SU-DHL-6 (cell line): ENCODE measurements around the gene TEX13D.
"Not testable (repeated sequence)": the region's sequence is repeated elsewhere in the genome, so short reads cannot be mapped to it uniquely, and the experiment has no call there.

ENCODE experiments used
- H2AFZ ChIP-seq: fragments of 200-600 bp; sonication (generic); 2 replicates; pipeline ENCODE4 v1.6.1; 2014; ENCODE audit warnings: low read depth, mild to moderate bottlenecking, moderate library complexity, mixed read lengths, antibody characterized with exemption, low read length; ENCODE audit not compliant: severe bottlenecking
- H3F3A ChIP-seq: fragments of 200-600 bp; shearing (Covaris generic); 2 replicates; pipeline ENCODE4 v1.6.0; 2016; ENCODE audit warnings: antibody characterized with exemption, mild to moderate bottlenecking; ENCODE audit not compliant: insufficient read depth
- H3K27ac ChIP-seq: fragments of 200-600 bp; sonication (generic); 2 replicates; pipeline ENCODE4 v1.5.1; 2016; ENCODE audit warnings: low read depth, mild to moderate bottlenecking, low read length, moderate library complexity, mixed read lengths
- H3K27me3 ChIP-seq: fragments of 200-600 bp; sonication (generic), shearing (Covaris generic); 2 replicates; pipeline ENCODE4 v1.6.0; 2014; ENCODE audit warnings: mild to moderate bottlenecking, low read length
- H3K36me3 ChIP-seq: fragments of 200-600 bp; sonication (generic); 2 replicates; pipeline ENCODE4 v1.6.1; 2014; ENCODE audit warnings: mild to moderate bottlenecking, low read length, mixed read lengths
- H3K4me2 ChIP-seq: fragments of 300-600, 200-600 bp; shearing (Covaris generic), sonication (generic); 2 replicates; pipeline ENCODE4 v1.6.0; 2014; ENCODE audit warnings: low read length, low read depth, mild to moderate bottlenecking; ENCODE audit not compliant: poor library complexity, severe bottlenecking
- H3K4me3 ChIP-seq: fragments of 200-600 bp; sonication (generic); 2 replicates; pipeline ENCODE4 v1.5.1; 2014; ENCODE audit warnings: antibody characterized with exemption, low read length, mild to moderate bottlenecking, mixed read lengths; ENCODE audit not compliant: insufficient read depth, poor library complexity, severe bottlenecking
- H3K79me2 ChIP-seq: fragments of 200-600 bp; sonication (generic); 2 replicates; pipeline ENCODE4 v1.6.1; 2014; ENCODE audit warnings: mild to moderate bottlenecking, low read length, moderate library complexity; ENCODE audit not compliant: insufficient read depth
- H3K9ac ChIP-seq: fragments of 200-600 bp; sonication (generic); 2 replicates; pipeline ENCODE4 v1.7.0; 2014; ENCODE audit warnings: mild to moderate bottlenecking, low read length
- H3K9me2 ChIP-seq: fragments of 200-600 bp; sonication (generic); replicated peaks from 2 replicates; pipeline ENCODE4 v1.6.1; 2014; ENCODE audit warnings: low read length; ENCODE audit not compliant: insufficient read depth
- H3K9me3 ChIP-seq: fragments of 200-600 bp; sonication (generic); 2 replicates; pipeline ENCODE4 v1.6.1; 2014; ENCODE audit warnings: low read length, mixed read lengths; ENCODE audit not compliant: insufficient read depth
- H4K20me1 ChIP-seq: fragments of 200-600 bp; sonication (generic); 2 replicates; pipeline ENCODE4 v1.6.1; 2014; ENCODE audit warnings: low read depth, mild to moderate bottlenecking, antibody characterized with exemption, low read length, moderate library complexity, mixed read lengths
- EZH2phosphoT487 ChIP-seq: fragments of 200-600 bp; sonication (generic), shearing (Covaris generic); conservative IDR thresholded peaks from 2 replicates; pipeline ENCODE4 v1.6.1; 2018; ENCODE audit warnings: mild to moderate bottlenecking, antibody characterized with exemption, low read length, moderate library complexity, mixed read lengths
- TF ChIP-seq, protein P1 (sequence below): fragments of 200-600 bp; sonication (generic); IDR thresholded peaks from one replicate; pipeline ENCODE4 v1.5.1; 2017; ENCODE audit warnings: antibody characterized with exemption, mild to moderate bottlenecking, low read length, moderate library complexity; ENCODE audit not compliant: insufficient read depth, poor library complexity, severe bottlenecking

TEX13D gene

GRCh38 chrX:124332481-124333424 lies at the start of gene TEX13D:
TSS of gene TEX13D (plus strand) at chrX:124332660. CDS start at chrX:124332918, 258 bp downstream.
- TF ChIP-seq, protein P1, sequence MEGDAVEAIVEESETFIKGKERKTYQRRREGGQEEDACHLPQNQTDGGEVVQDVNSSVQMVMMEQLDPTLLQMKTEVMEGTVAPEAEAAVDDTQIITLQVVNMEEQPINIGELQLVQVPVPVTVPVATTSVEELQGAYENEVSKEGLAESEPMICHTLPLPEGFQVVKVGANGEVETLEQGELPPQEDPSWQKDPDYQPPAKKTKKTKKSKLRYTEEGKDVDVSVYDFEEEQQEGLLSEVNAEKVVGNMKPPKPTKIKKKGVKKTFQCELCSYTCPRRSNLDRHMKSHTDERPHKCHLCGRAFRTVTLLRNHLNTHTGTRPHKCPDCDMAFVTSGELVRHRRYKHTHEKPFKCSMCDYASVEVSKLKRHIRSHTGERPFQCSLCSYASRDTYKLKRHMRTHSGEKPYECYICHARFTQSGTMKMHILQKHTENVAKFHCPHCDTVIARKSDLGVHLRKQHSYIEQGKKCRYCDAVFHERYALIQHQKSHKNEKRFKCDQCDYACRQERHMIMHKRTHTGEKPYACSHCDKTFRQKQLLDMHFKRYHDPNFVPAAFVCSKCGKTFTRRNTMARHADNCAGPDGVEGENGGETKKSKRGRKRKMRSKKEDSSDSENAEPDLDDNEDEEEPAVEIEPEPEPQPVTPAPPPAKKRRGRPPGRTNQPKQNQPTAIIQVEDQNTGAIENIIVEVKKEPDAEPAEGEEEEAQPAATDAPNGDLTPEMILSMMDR = no peak
- TF ChIP-seq EZH2phosphoT487 = no peak
- no peaks in the 10 kb centered on the region for H3K9me2 ChIP-seq
- no peaks in the 10 kb centered on the region for H4K20me1 ChIP-seq
- no peaks in the 10 kb centered on the region for H3K9me3 ChIP-seq
- H3K27ac ChIP-seq = no peak within 1 kb of the TSS
- H3K27me3 ChIP-seq = no peaks in the 10 kb centered on the region
- H3K4me2 ChIP-seq = no peak within 1 kb of the TSS
- H3K9ac ChIP-seq = no peak within 1 kb of the TSS
- H2AFZ ChIP-seq = no peak within 1 kb of the TSS
- no peaks in the 10 kb centered on the region for H3K36me3 ChIP-seq
- H3K79me2 ChIP-seq = no peaks in the 10 kb centered on the region
- H3F3A ChIP-seq = no peaks in the 10 kb centered on the region
- no peak within 1 kb of the TSS for H3K4me3 ChIP-seq

- no peaks in the 10 kb centered on the region for H3K27me3 ChIP-seq
- no peak for TF ChIP-seq EZH2phosphoT487
- TF ChIP-seq, protein P1 = no peak
- no peak overlapping the region for H3K4me2 ChIP-seq
- H3F3A ChIP-seq = no peaks in the 10 kb centered on the region
- no peak overlapping the region for H3K27ac ChIP-seq
- no peak overlapping the region for H3K4me3 ChIP-seq
- H3K9me3 ChIP-seq = no peaks in the 10 kb centered on the region
- H3K9me2 ChIP-seq = no peaks in the 10 kb centered on the region
- no peak overlapping the region for H3K9ac ChIP-seq
- H3K79me2 ChIP-seq = no peaks in the 10 kb centered on the region
- H3K36me3 ChIP-seq = no peaks in the 10 kb centered on the region
- no peak overlapping the region for H2AFZ ChIP-seq
- no peaks in the 10 kb centered on the region for H4K20me1 ChIP-seq
These were observed 43.0 kb upstream of the TEX13D start for GRCh38 chrX:124289443-124289842.

- H3K27me3 ChIP-seq = no peaks in the 10 kb centered on the region
- no peak overlapping the region for H3K9ac ChIP-seq
- H3F3A ChIP-seq = no peaks in the 10 kb centered on the region
- H3K9me2 ChIP-seq = no peaks in the 10 kb centered on the region
- H2AFZ ChIP-seq = no peak overlapping the region
- no peak overlapping the region for H3K27ac ChIP-seq
- no peaks in the 10 kb centered on the region for H3K9me3 ChIP-seq
- H3K4me3 ChIP-seq = no peak overlapping the region
- no peaks in the 10 kb centered on the region for H3K36me3 ChIP-seq
- H3K79me2 ChIP-seq = no peaks in the 10 kb centered on the region
- no peak overlapping the region for H3K4me2 ChIP-seq
- no peaks in the 10 kb centered on the region for H4K20me1 ChIP-seq
- TF ChIP-seq, protein P1 = no peak
- no peak for TF ChIP-seq EZH2phosphoT487
These were observed 38.6 kb upstream of the TEX13D start for GRCh38 chrX:124293810-124294209.

- H4K20me1 ChIP-seq, H3K27me3 ChIP-seq: not testable (repeated sequence)
These were observed 33.1 kb upstream of the TEX13D start for GRCh38 chrX:124299323-124299722.

More at GRCh38 chrX:124299323-124299722, 33.1 kb upstream of the TEX13D start:
- not testable (repeated sequence) for H3K9me3 ChIP-seq, H3K79me2 ChIP-seq, H3K9me2 ChIP-seq, H3K4me3 ChIP-seq, H3K27ac ChIP-seq, H3F3A ChIP-seq, H2AFZ ChIP-seq, H3K9ac ChIP-seq, H3K4me2 ChIP-seq, H3K36me3 ChIP-seq
